Thymus (tissue), 11 donors: ENCODE results near the gene CLEC16A. TPM values are rescaled to one million over a fixed set of nuclear protein-coding genes. Genes with fewer than 3 reads are reported as not detected.

Experiments used
- DNase-seq, 9 donors: peaks; one replicate each; pipeline ENCODE4 v3.0.0-alpha.2; 2013; ENCODE audit warnings: low spot score in 9 of 9, low read depth in 6 of 9, missing footprints in 1 of 9
- H3K27ac ChIP-seq, 2 donors: one replicate each; pipeline ENCODE4 v1.5.1; 2013; ENCODE audit warnings: control low read depth in 1 of 2, low read depth in 1 of 2, low read length in 1 of 2, mild to moderate bottlenecking in 1 of 2, moderate library complexity in 1 of 2
- H3K27me3 ChIP-seq, 2 donors: one replicate each; pipeline ENCODE4 v1.5.1; 2013; ENCODE audit warnings: low read length in 1 of 2; ENCODE audit not compliant: control insufficient read depth in 2 of 2, insufficient read depth in 1 of 2
- H3K36me3 ChIP-seq, 2 donors: one replicate each; pipeline ENCODE4 v1.5.1; 2013; ENCODE audit warnings: low read length in 1 of 2, mild to moderate bottlenecking in 1 of 2, moderate library complexity in 1 of 2; ENCODE audit not compliant: control insufficient read depth in 2 of 2, insufficient read depth in 2 of 2
- H3K4me1 ChIP-seq, 2 donors: one replicate each; pipeline ENCODE4 v1.5.1; 2013; ENCODE audit warnings: low read length in 2 of 2; ENCODE audit not compliant: control insufficient read depth in 2 of 2, insufficient read depth in 2 of 2
- H3K4me3 ChIP-seq, 2 donors: one replicate each; pipeline ENCODE4 v1.5.1; 2013; ENCODE audit warnings: low read length in 2 of 2, control low read depth in 1 of 2, mild to moderate bottlenecking in 1 of 2
- H3K9me3 ChIP-seq, 2 donors: one replicate each; pipeline ENCODE4 v1.5.1; 2013; ENCODE audit warnings: low read length in 1 of 2, mild to moderate bottlenecking in 1 of 2; ENCODE audit not compliant: control insufficient read depth in 2 of 2, insufficient read depth in 1 of 2
- WGBS: extraction: QIAGEN DNeasy Blood & Tissue Kit; methylation state at CpG from one replicate; pipeline ENCODE4 v1.1.7; 2013; 5-methylcytosine and 5-hydroxymethylcytosine counted together
- polyA plus RNA-seq: library from polyadenylated mRNA; stranded (reverse); fragments of 200-250 nt; gene quantifications from one replicate; pipeline ENCODE4 v1.2.3, GENCODE V29; 2013
- total RNA-seq: library from RNA; stranded (reverse); fragments of 120-200 nt; gene quantifications from one replicate; pipeline ENCODE4 v1.2.4, GENCODE V29; 2013
- donor health status: healthy.

CLEC16A gene
- total and polyA plus RNA-seq, 2 donors = 18.8 to 19.9 TPM

DNA sequence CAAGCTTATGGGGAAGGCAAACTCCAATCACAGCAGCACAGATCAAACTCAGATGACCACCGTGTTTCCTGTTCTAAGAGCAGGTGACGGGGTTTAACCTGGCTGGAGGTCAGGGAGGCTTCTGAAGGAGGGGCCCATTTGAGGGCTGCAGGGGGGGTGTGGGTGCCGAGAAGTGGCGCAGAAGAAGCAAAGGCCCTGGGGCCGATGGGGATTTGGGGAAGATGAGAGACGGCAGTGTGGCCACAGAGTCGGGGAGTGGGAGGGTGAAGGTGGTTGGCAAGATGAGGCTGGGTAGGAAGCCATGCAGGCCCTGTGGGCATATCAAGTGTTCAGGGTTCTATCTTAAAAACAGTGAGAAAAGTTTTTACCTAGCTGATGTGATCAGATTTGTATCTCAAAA is 122.9 kb downstream of the CLEC16A start:
- Histone ChIP-seq H3K27ac (no peak overlapping the region), H3K4me1 (peaks cover 7 to 67% of the 10 kb centered on the region in 2 donors), H3K36me3 (peaks cover 13 to 31% of the 10 kb centered on the region in 2 donors), H3K27me3 (no peaks in the 10 kb centered on the region), H3K4me3 (no peak overlapping the region), H3K9me3 (no peaks in the 10 kb centered on the region)
- WGBS = 91% methylated on average over 7 of the region's 7 CpGs
- no peak for DNase-seq

DNA sequence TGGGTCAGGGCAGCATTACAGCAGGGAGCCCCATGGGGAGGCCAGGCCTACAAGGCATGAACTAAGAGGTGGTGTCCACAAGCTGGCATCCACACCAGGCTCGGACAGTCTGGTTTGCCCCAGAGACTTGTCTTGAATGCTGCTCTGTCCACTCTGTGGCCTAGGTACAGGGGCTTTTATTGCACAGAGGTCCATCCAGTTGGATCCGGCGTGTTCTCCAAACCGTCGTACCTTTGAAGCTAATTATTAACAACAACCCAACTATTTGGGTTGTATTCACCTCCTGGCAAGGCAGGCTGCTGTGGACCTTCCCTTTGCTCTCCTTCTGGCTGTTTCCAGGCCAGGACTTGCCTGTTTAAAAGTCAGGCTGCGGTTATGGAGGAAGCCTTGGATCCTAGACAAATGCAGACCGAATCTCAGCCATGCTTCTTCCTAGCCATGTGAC is 123.4 kb downstream of the CLEC16A start:
- no peak for DNase-seq
- Histone ChIP-seq H3K27me3 (no peaks in the 10 kb centered on the region), H3K4me3 (no peak overlapping the region), H3K36me3 (peaks cover 10 to 32% of the 10 kb centered on the region in 2 donors), H3K4me1 (peaks cover 8 to 67% of the 10 kb centered on the region in 2 donors), H3K27ac (no peak overlapping the region), H3K9me3 (no peaks in the 10 kb centered on the region)
- 95% methylated on average over 7 of the region's 7 CpGs for WGBS

DNA sequence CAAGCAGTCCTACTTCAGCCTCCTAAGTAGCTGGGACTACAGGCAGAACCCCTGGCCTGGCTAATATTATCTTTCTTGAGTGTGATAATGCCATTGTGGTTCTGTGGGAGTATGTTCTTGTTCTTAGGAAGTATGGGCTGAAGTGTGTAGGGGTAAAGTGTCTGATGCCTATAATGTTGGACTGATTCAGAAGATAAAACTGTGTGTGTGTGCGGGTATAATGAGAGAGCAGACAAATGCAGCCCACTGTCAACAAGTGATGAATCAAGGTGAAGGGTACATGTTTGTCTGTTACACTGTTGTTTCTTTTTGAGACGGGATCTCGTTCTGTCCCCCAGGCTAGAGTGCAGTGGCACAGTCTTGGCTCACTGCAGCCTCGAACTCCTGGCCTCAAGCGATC is 127.5 kb downstream of the CLEC16A start:
- H3K27me3 ChIP-seq = no peaks in the 10 kb centered on the region
- no peak overlapping the region for H3K27ac ChIP-seq
- H3K4me3 ChIP-seq = no peak overlapping the region
- H3K9me3 ChIP-seq = peaks cover 0 to 6% of the 10 kb centered on the region in 2 donors
- peaks cover 15 to 23% of the 10 kb centered on the region in 2 donors for H3K36me3 ChIP-seq
- 97% methylated on average over 5 of the region's 5 CpGs for WGBS
- no peak for DNase-seq
- H3K4me1 ChIP-seq = peaks cover 25 to 68% of the 10 kb centered on the region in 2 donors

DNA sequence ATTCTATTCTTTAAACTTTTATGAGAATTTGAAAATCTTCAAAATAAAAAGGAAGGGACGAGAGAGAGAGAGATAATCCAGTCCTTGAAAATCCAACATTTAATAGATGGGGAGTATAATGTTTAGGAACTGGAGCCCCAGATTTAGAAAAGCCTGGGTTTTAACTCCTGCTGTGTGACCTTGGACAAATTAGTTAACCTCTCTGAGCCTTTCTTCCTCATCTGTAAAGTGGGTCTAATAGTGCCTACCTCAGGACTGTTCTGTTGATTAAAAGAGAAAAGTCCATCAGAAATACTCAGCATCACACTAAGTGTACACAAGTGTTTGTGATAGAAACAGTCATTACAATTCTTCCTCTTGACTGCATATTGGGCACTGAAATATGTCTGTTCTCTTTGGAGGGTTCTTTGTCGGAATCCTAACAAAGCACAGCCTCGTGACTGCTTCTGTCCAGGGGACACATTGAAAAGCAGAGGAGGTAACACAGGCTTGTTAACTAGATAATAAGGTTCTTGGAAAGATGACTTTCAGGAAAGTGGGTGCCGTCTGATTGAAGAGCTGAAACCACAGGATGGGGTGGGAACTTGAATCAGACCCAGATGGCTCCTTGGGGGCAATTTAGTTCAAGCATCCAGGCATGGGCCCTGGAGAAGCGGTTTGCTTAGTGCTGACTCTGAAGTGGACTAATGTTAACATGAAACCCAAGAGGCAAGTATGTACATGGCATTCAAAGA is 128.2 kb downstream of the CLEC16A start:
- Histone ChIP-seq H3K27ac (peak overlapping the region; percentile 5), H3K27me3 (no peaks in the 10 kb centered on the region), H3K4me1 (peaks cover 26 to 68% of the 10 kb centered on the region in 2 donors), H3K9me3 (peaks cover 0 to 6% of the 10 kb centered on the region in 2 donors), H3K36me3 (peaks cover 15 to 18% of the 10 kb centered on the region in 2 donors), H3K4me3 (no peak overlapping the region)
- DNase-seq = no peak
- WGBS = 42% methylated on average over 5 of the region's 5 CpGs

DNA sequence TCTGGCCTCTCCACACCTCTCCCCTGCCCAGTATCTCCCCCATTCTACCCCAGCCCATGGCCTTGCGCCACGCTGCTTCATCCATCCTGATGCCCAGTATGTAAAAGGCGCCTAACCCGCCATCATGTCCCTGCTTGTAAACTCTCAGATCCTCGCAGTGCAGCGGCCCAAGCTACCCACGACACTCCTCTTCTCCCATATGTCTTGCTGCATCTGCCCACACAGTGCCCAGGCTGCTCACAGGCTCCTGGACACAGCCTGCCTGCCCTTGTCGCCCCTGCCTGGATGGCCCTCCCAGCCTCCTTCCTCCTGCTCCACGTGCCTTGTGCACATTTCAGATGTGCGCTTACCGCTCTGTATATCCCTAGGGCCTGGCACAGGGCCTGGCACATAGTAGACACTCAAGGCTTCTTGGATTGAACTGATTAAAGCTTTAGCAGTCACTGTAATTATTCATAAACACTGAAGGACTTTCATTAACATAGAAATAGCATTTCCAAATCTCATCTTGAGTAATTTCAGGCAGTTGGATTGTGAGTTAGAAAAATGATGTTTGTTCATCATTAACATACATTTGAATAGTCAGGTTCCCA is 129.1 kb downstream of the CLEC16A start:
- Histone ChIP-seq H3K4me1 (peaks cover 30 to 68% of the 10 kb centered on the region in 2 donors), H3K27ac (no peak overlapping the region), H3K4me3 (no peak overlapping the region), H3K36me3 (peaks cover 11 to 15% of the 10 kb centered on the region in 2 donors), H3K27me3 (no peaks in the 10 kb centered on the region), H3K9me3 (peaks cover 0 to 6% of the 10 kb centered on the region in 2 donors)
- no peak for DNase-seq
- WGBS = 97% methylated on average over 11 of the region's 11 CpGs

DNA sequence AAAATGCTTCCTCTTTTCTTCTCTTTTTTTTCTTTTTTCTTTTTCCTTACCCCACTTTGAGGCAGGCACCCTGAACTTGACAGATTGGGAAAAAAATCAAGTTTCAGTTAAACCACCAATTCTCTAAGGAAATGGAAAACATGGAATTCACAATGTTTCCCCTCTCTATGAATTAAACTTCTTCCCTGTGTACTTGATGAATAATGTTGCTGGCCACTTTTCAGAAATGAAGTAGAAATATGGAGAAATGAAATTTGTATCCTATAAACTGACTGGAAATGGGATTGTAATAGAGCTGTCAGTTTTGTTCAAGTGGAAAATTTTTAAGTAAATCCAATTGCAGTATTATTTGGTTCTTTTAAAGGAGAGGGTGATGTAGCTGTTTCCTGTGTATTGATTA is 129.8 kb downstream of the CLEC16A start:
- Histone ChIP-seq H3K4me3 (no peak overlapping the region), H3K4me1 (peaks cover 36 to 73% of the 10 kb centered on the region in 2 donors), H3K27ac (no peak overlapping the region), H3K9me3 (peaks cover 0 to 6% of the 10 kb centered on the region in 2 donors), H3K36me3 (peaks cover 10 to 15% of the 10 kb centered on the region in 2 donors), H3K27me3 (no peaks in the 10 kb centered on the region)
- no peak for DNase-seq

DNA sequence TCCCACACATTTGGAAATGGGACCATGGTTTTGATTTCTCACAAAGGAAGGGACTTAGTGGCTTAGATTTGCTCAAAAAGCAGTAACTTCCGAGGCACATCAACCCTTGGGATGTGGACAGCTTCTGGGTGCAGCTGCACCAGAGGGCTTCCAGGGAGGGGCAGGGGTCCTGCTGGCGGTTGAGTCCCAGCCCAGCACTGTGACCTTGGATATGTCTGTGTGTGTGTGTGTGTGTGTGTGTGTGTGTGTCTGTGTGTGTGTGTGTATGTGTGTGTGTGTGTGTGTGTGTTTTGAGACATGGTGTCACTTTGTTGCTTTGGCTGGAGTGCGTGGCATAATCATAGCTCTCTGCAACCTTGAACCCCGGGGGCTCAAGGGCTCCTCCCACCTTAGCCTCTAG is 130.8 kb downstream of the CLEC16A start:
- no peak for DNase-seq
- Histone ChIP-seq H3K9me3 (peaks cover 0 to 6% of the 10 kb centered on the region in 2 donors), H3K4me3 (no peak overlapping the region), H3K36me3 (peaks cover 7 to 15% of the 10 kb centered on the region in 2 donors), H3K27me3 (no peaks in the 10 kb centered on the region), H3K27ac (no peak overlapping the region), H3K4me1 (peaks cover 44 to 83% of the 10 kb centered on the region in 2 donors)
- WGBS = 98% methylated on average over 4 of the region's 4 CpGs

DNA sequence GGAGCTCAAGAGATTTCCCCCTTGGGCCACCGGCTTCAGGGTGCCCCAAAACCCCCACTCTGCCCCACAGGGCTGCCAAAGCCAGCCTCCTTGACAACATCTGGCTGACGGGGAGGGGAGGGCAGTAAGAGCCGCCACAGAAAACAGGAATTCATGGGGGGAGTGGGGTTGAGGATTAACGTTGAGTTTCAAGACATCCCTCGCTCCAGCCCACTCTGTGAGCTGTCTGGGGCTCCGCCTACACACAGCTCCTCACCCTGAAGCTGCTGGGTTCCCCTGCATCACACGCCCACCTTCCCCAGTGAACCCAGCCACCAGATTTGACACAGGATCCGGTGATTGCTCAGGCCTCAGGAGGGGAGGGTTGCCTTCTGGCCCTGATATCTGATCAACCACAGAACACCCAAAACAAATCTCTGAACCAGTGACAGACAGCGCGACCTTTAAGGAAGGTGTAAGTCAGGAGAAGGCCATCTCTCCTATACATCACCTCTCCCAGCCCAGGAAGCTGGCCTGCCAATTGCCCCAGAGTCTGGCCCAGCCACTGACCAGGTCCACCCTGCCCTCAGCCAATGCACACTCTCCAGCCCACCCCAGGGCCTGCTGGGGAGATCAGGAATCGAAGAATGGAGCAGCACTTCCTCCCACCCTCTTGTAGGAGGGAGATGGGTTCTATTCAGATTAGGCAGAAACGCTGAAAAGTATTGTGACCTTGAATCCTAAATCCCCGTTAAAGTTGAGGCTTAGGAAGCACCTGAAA is 132.1 kb downstream of the CLEC16A start:
- Histone ChIP-seq H3K4me3 (no peak overlapping the region), H3K27me3 (no peaks in the 10 kb centered on the region), H3K4me1 (peaks cover 43 to 85% of the 10 kb centered on the region in 2 donors), H3K27ac (peak overlapping the region; percentile 38 to 64), H3K36me3 (peaks cover 11 to 15% of the 10 kb centered on the region in 2 donors), H3K9me3 (peaks cover 0 to 6% of the 10 kb centered on the region in 2 donors)
- DNase-seq = peak in 4 of 9 donors; percentile 50 to 82 (median 65)
- 54% methylated on average over 13 of the region's 13 CpGs for WGBS
